DND-41 (cell line): ENCODE measurements around the gene C6orf132.

Experiments used
- ATAC-seq: fragments of 200-7000 bp; cut with Tn5 transposase; 3 replicates; pipeline ENCODE4 v1.9.1; 2021; ENCODE audit warnings: low read depth; ENCODE audit not compliant: insufficient read depth
- DNase-seq: peaks from one replicate; pipeline ENCODE4 v3.0.0-alpha.2; 2020
- H2AFZ ChIP-seq: 2 replicates; pipeline ENCODE4 v1.6.0; 2012; ENCODE audit warnings: low read depth, low read length
- H3K27ac ChIP-seq: 2 replicates; pipeline ENCODE4 v1.5.1; 2012; ENCODE audit warnings: low read length, inconsistent platforms
- H3K27me3 ChIP-seq: fragments of 200-600 bp; sonication (generic); 2 replicates; pipeline ENCODE4 v1.6.0; 2012; ENCODE audit warnings: low read length, mild to moderate bottlenecking, inconsistent platforms; ENCODE audit not compliant: insufficient read depth, poor library complexity
- H3K36me3 ChIP-seq: 2 replicates; pipeline ENCODE4 v1.5.1; 2012; ENCODE audit warnings: low read length, inconsistent platforms; ENCODE audit not compliant: insufficient read depth
- H3K4me1 ChIP-seq: 2 replicates; pipeline ENCODE4 v1.5.1; 2012; ENCODE audit warnings: mild to moderate bottlenecking, low read length; ENCODE audit not compliant: insufficient read depth
- H3K4me2 ChIP-seq: 2 replicates; pipeline ENCODE4 v1.6.0; 2012; ENCODE audit warnings: mild to moderate bottlenecking, moderate library complexity, low read length, inconsistent platforms; ENCODE audit not compliant: insufficient read depth
- H3K4me3 ChIP-seq, 2 experiments: fragments of 200-600 bp in 1 of 2; shearing (Covaris generic) in 1 of 2; 2 replicates each; pipeline ENCODE4 v1.5.1; 2012 to 2016; ENCODE audit warnings: inconsistent platforms in 2 of 2, low read length in 2 of 2, mild to moderate bottlenecking in 2 of 2, low read depth in 1 of 2, moderate library complexity in 1 of 2
- H3K79me2 ChIP-seq: 2 replicates; pipeline ENCODE4 v1.6.0; 2012; ENCODE audit warnings: low read length, inconsistent platforms; ENCODE audit not compliant: insufficient read depth
- H3K9ac ChIP-seq: 2 replicates; pipeline ENCODE4 v1.6.0; 2012; ENCODE audit warnings: low read depth, mild to moderate bottlenecking, inconsistent platforms, low read length, moderate library complexity
- H3K9me3 ChIP-seq: 2 replicates; pipeline ENCODE4 v1.5.1; 2012; ENCODE audit warnings: low read length, moderate library complexity, mild to moderate bottlenecking, inconsistent platforms; ENCODE audit not compliant: insufficient read depth, severe bottlenecking
- H4K20me1 ChIP-seq: 2 replicates; pipeline ENCODE4 v1.6.0; 2012; ENCODE audit warnings: low read length; ENCODE audit not compliant: insufficient read depth
- EZH2 ChIP-seq: IDR thresholded peaks from 3 replicates; pipeline ENCODE4 v1.6.1; 2012; ENCODE audit warnings: borderline replicate concordance, low read depth, mild to moderate bottlenecking, moderate library complexity, low read length, inconsistent platforms; ENCODE audit not compliant: severe bottlenecking
- TF ChIP-seq, protein P1 (sequence below): IDR thresholded peaks from 2 replicates; pipeline ENCODE4 v1.5.1; 2012; ENCODE audit warnings: borderline replicate concordance, low read length, moderate library complexity, mild to moderate bottlenecking; ENCODE audit not compliant: poor library complexity, severe bottlenecking; ENCODE audit errors: extremely low read depth

Gene C6orf132

DNA sequence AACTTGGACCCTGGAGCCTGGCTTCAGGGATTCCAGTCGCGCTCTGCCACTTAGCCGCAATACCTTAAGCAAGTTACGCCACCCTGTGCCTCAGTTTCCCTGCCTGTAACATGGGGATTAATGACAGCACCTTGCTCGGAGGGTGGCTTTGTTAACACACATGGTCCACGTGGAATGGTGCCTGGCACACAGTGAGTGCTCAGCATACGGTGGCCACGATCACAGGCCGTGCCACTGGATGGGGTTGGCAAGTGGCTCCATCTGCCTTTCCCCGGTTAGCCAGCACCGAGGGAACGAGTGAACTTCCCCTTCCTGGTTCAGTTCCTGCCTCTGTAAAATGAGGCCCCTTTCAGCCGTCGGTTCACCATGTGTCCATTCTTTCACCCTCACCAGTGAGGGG is 17.2 kb downstream of the C6orf132 start:
- H4K20me1 ChIP-seq: no peaks in the 10 kb centered on the region
- no peak overlapping the region for H2AFZ ChIP-seq
- ATAC-seq (no peak), DNase-seq (no peak)
- H3K79me2 ChIP-seq: no peaks in the 10 kb centered on the region
- H3K36me3 ChIP-seq: no peaks in the 10 kb centered on the region
- no peak overlapping the region for H3K27ac ChIP-seq
- H3K4me2 ChIP-seq: no peak overlapping the region
- no peaks in the 10 kb centered on the region for H3K4me1 ChIP-seq
- H3K4me3 ChIP-seq: no peak overlapping the region
- H3K9me3 ChIP-seq: no peaks in the 10 kb centered on the region
- TF ChIP-seq, protein P1, sequence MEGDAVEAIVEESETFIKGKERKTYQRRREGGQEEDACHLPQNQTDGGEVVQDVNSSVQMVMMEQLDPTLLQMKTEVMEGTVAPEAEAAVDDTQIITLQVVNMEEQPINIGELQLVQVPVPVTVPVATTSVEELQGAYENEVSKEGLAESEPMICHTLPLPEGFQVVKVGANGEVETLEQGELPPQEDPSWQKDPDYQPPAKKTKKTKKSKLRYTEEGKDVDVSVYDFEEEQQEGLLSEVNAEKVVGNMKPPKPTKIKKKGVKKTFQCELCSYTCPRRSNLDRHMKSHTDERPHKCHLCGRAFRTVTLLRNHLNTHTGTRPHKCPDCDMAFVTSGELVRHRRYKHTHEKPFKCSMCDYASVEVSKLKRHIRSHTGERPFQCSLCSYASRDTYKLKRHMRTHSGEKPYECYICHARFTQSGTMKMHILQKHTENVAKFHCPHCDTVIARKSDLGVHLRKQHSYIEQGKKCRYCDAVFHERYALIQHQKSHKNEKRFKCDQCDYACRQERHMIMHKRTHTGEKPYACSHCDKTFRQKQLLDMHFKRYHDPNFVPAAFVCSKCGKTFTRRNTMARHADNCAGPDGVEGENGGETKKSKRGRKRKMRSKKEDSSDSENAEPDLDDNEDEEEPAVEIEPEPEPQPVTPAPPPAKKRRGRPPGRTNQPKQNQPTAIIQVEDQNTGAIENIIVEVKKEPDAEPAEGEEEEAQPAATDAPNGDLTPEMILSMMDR: no peak
- no peak for TF ChIP-seq EZH2
- no peaks in the 10 kb centered on the region for H3K27me3 ChIP-seq
- H3K9ac ChIP-seq: no peak overlapping the region

DNA sequence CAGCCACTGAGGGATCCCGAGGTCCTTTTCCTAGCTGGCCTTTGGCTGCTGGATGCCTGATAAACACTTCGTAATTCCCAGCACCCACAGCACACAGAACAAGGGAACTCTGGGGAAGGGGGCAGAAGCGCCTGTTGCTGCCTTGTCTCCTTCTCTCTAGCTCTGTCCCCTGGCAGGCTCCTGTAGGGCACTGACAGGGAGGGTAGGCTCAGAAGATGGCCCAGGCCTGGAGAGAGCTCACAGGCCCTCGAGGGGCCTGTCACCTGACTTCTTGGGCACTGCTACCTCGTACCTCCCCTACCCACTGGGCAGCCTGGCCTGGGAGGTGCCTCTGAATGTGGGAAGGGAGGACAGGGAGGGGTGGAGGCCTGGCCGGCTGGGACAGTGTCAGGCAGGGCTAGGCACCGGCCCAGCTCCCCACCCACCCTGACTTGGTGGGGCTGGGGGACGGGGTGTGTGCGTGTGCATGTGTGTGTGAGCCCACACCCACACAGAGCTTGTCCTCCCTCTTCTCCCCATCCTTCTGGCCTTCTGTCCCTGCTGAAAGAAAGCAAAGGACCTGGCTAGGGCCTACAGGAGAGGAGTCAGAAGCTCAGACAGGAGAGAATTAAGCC is 18.1 kb downstream of the C6orf132 start:
- TF ChIP-seq EZH2: no peak
- TF ChIP-seq, protein P1: no peak
- no peaks in the 10 kb centered on the region for H3K36me3 ChIP-seq
- no peaks in the 10 kb centered on the region for H3K79me2 ChIP-seq
- H4K20me1 ChIP-seq: no peaks in the 10 kb centered on the region
- H3K9me3 ChIP-seq: no peaks in the 10 kb centered on the region
- no peak for DNase-seq
- no peak overlapping the region for H2AFZ ChIP-seq
- H3K9ac ChIP-seq: no peak overlapping the region
- H3K4me1 ChIP-seq: no peaks in the 10 kb centered on the region
- H3K27ac ChIP-seq: no peak overlapping the region
- no peaks in the 10 kb centered on the region for H3K27me3 ChIP-seq
- no peak for ATAC-seq
- no peak overlapping the region for H3K4me3 ChIP-seq
- H3K4me2 ChIP-seq: no peak overlapping the region

DNA sequence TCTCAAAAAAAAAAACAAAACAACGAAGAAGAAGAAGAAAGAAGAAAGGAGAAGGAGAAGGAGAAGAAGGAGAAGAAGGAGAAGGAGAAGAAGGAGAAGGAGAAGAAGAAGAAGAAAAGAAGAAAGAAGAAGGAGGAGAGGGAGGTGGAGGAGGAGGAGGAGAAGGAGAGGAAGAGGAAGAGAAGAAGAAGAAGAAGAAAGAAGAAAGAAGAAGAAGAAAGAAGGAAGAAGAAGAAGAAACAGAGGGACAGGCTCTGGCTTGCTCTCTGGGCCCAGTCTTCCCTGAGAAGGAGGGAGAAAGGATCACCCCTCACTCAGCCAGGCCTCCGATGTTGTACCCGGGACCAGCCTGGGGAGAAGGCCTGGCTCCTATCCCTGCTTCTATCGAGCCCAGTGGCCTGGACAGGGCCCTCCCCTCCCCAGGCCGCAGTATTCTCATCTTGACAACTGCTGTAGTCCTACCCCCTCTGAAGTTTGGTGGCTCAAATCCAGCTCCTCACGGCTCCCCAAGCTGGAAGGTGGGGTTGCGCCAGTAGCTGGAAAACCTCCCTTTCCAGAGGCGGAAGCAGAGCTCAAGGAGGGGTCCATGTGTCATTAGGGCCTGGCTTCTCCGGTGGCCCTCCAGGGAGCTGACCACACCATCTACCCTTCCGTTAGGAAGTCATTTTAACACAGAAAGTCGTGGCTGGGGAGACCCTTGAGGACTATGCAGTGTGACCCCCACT is 18.9 kb downstream of the C6orf132 start:
- no peak overlapping the region for H3K27ac ChIP-seq

More for the DNA sequence above, 18.9 kb downstream of the C6orf132 start:
- no peaks in the 10 kb centered on the region for H3K79me2 ChIP-seq
- no peaks in the 10 kb centered on the region for H3K4me1 ChIP-seq
- H3K27me3 ChIP-seq: no peaks in the 10 kb centered on the region
- no peaks in the 10 kb centered on the region for H4K20me1 ChIP-seq
- TF ChIP-seq EZH2: no peak
- TF ChIP-seq, protein P1: no peak
- DNase-seq: no peak
- H3K9me3 ChIP-seq: no peaks in the 10 kb centered on the region
- no peak overlapping the region for H3K4me2 ChIP-seq
- H3K4me3 ChIP-seq: no peak overlapping the region
- H2AFZ ChIP-seq: no peak overlapping the region
- ATAC-seq: no peak
- no peak overlapping the region for H3K9ac ChIP-seq
- no peaks in the 10 kb centered on the region for H3K36me3 ChIP-seq
